Measurements from ENCODE around the gene LYSMD3.

DNA sequence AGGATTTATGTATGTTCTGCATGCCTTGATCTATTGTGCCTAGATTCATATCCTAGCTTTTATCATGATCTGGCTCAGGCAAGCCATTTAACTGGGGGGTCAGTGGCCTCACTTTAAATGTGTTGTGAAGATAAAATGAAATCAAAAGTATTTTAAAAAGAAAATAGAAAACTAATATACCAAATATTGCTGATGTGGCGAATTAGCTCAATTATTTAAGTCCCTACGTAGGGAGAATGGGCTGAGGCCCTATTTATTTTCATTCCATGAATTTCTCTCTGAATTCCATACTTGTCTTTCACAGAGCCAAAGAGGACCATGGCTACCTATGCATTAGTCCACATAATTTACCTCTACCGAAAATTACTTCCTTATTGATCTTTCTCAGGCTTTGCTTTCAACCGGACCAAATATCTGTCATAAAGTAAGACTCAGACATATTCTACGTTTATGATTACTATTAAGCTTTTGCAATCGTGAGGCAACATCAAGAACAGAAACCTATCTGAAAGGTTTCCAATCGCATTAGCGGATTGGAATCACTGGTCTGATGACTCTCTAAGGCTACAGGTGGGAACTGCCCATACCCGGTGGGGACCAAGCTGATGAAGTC is 56.5 kb downstream of the LYSMD3 start:
- TF ChIP-seq, protein P1, sequence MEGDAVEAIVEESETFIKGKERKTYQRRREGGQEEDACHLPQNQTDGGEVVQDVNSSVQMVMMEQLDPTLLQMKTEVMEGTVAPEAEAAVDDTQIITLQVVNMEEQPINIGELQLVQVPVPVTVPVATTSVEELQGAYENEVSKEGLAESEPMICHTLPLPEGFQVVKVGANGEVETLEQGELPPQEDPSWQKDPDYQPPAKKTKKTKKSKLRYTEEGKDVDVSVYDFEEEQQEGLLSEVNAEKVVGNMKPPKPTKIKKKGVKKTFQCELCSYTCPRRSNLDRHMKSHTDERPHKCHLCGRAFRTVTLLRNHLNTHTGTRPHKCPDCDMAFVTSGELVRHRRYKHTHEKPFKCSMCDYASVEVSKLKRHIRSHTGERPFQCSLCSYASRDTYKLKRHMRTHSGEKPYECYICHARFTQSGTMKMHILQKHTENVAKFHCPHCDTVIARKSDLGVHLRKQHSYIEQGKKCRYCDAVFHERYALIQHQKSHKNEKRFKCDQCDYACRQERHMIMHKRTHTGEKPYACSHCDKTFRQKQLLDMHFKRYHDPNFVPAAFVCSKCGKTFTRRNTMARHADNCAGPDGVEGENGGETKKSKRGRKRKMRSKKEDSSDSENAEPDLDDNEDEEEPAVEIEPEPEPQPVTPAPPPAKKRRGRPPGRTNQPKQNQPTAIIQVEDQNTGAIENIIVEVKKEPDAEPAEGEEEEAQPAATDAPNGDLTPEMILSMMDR (conservative IDR thresholded peaks at IDR 0.05; ENCODE audit: low read length), result no peak
- TF ChIP-seq EZH2phosphoT487 (IDR thresholded peaks at IDR 0.05; ENCODE audit: borderline replicate concordance, low read depth, low read length), result no peak

All from OCI-LY7 (cell line).